HG03045 (cell line): ENCODE measurements around the gene PES1.
"Not testable (repeated sequence)": the region's sequence is repeated elsewhere in the genome, so short reads cannot be mapped to it uniquely, and the experiment has no call there.

Experiments used
- ATAC-seq: cut with Tn5 transposase; IDR thresholded peaks from one replicate; pipeline ENCODE4 v1.9.1; 2021; ENCODE audit warnings: mild to moderate bottlenecking, moderate library complexity; ENCODE audit not compliant: unreplicated experiment

Gene PES1

GRCh38 chr22:30578481-30578880 lies 13.2 kb downstream of the PES1 start:
- ATAC-seq: no peak

DNA sequence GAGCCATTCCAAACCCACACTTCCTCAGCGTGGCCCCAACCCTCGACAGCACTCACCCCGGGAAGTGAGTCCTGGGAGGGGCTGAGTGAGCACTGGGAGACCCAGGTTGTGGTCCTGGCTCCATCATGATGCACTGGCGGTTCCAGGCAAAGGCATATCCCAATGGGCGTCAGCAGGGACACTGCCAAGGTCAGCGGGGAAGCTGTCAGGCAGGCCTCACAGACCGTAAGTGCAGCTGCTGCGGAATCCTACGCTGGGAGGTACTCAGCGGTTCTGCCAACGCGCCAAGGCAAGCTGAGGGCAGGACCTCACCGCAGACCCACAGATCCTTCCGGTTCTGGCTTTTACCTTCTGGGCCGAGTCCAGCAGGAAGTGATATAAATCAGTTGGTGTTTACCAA lies 15.9 kb downstream of the PES1 start:
- ATAC-seq: no peak

DNA sequence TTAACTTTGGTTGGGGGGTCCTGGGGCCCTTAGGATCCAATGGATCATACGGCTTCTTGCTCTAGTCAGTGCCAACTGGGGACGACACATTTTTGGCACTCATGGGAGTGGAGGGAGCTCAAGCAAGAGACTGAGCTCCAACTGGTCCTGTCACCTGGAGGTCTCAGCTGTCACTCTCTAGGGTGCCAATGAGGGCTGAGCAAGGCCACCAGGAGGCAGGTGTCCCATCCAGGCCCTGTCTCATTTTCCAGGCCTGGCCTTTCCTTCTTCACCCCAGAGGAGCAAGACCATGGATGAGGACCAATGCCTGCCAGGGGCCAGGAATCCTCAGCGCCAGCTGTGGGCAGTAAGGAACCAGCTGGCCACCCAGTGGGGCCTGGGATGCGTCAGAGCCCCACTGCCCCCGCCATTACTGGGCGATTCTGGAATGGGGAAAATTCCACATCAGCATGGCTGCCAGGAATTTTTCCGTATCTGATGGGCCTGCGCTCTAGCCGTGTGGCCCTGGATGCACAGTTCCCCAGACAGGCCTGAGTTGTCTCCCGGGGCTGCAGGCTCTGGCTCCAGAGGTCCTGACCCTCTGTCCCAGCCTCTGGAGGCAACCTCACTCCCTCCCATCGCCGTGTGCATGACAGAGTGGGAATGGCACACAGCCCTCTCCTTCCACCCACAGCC lies 16.6 kb downstream of the PES1 start:
- ATAC-seq: no peak

DNA sequence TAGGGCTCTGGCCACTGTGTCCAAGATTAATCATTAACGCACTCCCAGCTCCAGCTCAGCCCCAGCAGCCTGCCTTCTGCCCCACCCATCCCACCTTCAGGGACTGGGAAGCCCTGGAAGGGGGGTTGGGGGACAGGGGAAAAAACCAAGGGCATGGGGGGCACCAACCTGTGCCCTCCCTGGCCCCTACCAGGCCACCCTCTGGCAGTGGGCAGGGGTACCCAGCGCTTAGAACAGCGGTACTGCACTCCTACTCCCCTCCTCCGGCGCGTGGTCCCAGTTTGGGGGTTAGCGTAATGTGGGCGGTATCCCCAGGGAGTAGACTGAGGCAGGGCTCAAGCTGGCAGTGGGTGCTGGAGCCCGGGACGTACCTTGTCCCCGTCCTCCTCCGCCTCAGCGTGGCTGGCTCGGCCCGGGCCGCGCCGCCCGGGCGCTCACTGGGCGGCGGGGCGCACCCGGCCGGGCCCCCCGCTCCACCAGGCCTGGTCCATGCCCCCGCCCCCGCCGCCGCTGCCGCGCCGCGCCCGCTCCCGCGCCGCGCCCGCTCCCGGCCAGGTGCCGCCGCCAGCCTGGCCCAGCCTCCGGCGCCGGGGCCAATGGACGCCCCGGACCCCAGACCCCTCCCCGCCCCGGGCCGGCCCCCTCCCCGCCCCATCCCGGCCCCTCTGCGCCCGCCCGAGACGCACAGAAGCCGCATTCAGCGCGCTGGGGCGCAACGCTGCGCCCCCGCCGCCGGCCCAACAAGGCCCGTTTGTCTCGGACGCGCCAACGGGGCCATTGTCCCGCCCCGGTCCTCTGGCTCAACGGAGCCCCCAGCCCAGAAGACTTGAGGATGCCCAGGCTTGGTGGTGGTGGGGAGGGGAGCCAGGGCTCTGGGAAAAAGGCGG lies 17.4 kb downstream of the PES1 start, which contains the start of gene GAL3ST1:
GAL3ST1 (minus strand) TSS at position 571 of the 887 bp plus-strand sequence. CDS start 17,273 bp downstream, outside the sequence.
- no peak for ATAC-seq

DNA sequence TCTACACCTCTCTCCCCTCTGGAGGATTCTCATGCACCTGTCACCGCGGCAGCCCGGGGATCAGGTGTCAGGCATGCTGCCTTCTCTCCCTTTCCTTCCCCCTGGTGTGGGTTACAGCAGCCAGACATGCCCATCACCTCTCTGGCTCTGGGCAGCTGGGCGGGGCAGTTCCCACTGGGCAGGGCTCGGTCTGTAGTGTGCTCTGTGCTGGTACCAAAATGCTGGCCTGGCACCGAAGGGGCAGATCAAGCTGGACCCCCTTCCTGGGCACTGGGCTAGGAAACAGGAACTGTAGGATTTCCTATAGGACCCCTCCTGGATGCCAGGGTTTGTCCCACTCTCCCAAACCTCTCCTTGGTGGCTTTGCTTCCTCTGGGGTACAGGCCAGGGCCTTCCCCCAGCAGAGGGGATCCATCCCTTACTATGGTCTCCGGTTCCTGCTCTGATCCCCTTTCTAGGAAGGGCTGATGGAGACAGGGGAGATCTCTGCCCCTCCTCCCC lies 18.1 kb downstream of the PES1 start:
- ATAC-seq: no peak

- ATAC-seq: no peak
Observed at GRCh38 chr22:30572840-30573593, 18.7 kb downstream of the PES1 start.

DNA sequence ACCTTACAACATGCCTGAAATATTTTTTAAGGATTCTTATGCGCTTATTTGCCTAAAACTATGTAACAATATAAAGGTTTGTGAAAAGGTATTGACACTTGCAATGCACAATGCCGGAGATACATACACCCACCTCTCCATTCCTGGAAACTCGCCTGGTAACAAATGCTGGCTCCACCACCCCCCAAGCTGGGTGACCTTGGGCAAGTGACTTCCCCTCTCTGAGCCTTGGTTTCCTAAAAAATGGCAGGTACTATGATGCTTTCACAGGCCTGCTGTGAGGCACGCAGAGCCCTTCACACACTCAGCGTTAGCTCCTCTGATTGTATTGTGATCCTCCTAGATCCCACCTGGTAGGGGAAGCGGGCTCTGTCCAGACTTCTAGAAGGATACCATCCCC lies 19.5 kb downstream of the PES1 start:
- no peak for ATAC-seq

DNA sequence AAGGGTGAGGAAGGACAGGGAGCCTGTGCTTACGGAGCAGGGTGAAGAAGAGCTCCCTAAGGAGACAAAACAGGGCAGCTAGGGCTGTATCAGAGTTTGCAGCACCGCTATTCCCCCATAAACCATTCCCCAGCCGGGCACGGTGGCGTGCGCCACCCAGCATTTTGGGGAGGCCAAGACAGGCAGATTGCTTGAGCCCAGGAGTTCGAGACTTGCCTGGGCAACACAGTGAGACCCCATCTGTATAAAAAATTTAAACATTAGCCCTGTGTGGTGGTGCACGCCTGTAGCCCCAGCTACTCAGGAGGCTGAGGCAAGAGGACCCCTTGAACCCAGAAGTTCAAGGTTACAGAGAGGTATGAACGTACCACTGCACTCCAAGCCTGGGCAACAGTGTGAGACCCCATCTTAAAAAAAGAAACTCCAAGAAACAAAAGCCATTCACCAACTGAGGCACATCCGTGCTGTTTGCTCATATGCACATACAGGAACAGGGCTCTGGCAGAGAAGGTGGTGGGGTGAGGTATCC lies 22.0 kb downstream of the PES1 start:
- no peak for ATAC-seq

DNA sequence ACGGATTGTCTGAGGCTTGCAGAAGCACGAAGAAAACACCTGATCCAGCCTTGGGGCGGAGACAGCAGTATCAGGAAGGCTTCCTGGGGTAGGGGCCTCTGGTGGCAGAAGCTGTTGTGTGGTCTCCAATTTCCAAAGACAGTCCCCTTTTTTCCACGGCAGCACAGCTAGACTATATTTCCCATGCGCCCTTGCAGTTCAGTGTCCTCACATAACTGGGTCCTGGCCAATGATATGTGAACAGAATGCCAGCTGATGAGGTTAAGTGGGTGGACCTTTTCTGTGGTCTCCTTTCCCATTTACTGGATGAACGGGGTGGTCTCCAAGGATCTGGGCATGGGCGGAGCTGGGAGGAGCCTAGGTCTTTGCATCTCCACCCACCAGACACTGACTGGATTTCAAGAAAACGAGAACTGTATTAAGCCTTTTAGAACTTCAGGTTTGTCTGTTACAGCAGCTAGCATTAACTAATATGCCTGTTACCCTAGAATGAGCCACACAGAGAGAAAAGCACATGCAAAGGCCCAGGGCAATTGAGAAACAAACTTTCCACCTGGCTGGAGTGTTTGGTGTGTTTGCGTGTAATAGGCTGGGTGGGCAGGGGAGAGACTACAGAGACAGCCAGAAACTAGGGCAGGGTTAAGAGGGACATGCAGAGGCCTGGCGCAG lies 23.4 kb downstream of the PES1 start:
- no peak for ATAC-seq

DNA sequence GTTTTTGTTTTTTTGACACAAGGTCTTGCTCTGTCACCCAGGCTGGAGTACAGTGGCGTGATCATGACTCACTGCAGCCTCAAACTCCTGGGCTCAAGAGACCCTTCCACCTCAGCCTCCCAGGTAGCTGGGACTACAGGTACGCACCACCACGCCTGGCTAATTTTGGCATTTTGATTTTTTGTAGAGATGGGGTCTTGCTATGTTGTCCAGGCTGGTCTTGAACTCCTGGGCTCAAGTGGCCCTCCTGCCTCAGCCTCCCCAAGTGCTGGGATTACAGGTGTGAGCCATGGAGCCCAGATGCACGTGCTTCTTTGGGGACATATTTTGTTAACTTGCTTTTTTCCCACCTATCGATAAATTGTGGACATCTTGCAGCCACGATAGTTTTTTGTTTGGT lies 24.4 kb downstream of the PES1 start:
- not testable (repeated sequence) for ATAC-seq

- ATAC-seq: no peak
Observed at GRCh38 chr22:30566125-30566524, 25.6 kb downstream of the PES1 start.

GRCh38 chr22:30565341-30565740 lies 26.4 kb downstream of the PES1 start:
- ATAC-seq: no peak

- ATAC-seq: no peak
Observed at GRCh38 chr22:30564761-30565119, 27.0 kb downstream of the PES1 start.

GRCh38 chr22:30564045-30564760 lies 27.5 kb downstream of the PES1 start:
- ATAC-seq: no peak

- ATAC-seq: no peak
Observed at GRCh38 chr22:30562366-30562765, 29.3 kb downstream of the PES1 start.

- no peak for ATAC-seq
Observed at GRCh38 chr22:30561402-30562189, 30.1 kb downstream of the PES1 start.

GRCh38 chr22:30560643-30561202 lies 31.0 kb downstream of the PES1 start:
- ATAC-seq: not testable (repeated sequence)

DNA sequence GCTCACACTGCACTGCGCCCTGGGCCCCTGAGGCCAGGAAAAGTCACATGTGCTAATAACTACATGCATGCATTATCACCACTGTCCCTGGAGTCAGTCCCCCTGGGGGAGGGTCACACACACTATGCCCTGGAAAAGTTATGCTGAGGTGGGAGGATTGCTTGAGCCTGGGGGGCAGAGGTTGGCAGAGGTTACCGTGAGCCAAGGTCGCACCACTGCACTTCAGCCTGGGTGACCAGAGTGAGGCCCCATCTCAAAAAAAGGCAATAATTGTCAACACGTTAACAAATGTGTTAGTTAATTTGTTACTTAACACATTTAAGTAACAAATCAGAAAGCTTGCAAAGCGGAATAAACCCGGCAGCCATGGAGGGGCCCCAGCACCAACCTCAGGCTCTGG lies 31.8 kb downstream of the PES1 start:
- no peak for ATAC-seq

DNA sequence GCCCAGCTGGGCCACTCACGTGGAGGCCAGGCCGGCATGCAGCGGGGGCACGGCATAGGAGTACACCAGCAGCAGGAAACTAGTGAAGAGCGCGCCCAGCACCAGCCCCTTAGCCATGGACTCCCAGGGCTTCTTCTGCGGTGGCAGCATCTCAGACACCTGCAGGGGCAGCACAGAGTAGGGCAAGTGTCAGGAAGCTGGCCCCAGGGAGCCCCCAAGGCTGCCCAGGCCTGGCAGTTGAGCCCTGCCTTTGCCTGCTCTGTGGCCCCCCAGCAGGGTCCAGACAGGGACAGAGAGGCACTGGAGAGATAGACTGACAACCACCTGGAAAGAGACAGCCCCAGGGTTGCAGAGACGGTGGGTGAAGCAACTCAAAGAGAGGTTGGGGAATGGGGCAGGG lies 34.5 kb downstream of the PES1 start:
- ATAC-seq: no peak
